Measurements from ENCODE around the gene GPC3. TPM values are rescaled to one million over a fixed set of nuclear protein-coding genes. Genes with fewer than 3 reads are reported as not detected.
A peak's percentile ranks its signal among the peaks of the same experiment; 100 is the strongest.

The GPC3 gene
- total and polyA plus RNA-seq, 2 of the 4 experiments (the other 2 are of a cell fraction): not detected

DNA sequence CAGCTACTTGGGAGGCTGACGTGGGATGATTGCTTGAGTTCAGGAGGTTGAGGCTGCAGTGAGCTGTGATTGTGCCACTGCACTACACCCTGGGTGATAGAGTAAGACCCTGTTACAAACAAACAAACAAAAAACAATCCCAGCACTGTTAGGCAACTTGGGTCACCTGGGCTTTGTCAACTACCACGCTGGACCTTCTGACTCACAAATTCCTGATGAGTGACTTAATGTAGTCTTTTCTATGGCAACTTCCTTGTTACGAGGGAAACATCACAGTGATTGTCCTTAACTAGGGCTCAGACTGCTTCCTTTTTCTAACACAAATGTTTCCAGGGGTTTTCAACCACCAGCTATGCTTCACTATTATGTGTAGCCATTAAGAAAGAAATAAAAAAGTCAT, 441.3 kb downstream of the GPC3 start:
- Histone ChIP-seq H4K8ac (ENCODE audit: low read depth in 2 of 2, low read length in 2 of 2) (no peak overlapping the region), H3K18ac (ENCODE audit: low read depth, low read length) (no peak overlapping the region), H3K27ac (ENCODE audit: insufficient read depth, low read length) (no peak overlapping the region), H3K4me1 (ENCODE audit: control insufficient read depth, insufficient read depth, low read length) (no peaks in the 10 kb centered on the region), H2BK15ac (ENCODE audit: low read depth, low read length) (no peak overlapping the region), H2AK9ac (replicated peaks; ENCODE audit: low read depth, low read length, poor library complexity) (no peak overlapping the region), H4K5ac (ENCODE audit: low read depth, low read length) (no peak overlapping the region), H3K79me1 (ENCODE audit: low read depth in 1 of 2, low read length in 2 of 2) (no peaks in the 10 kb centered on the region), H4K20me1 (ENCODE audit: insufficient read depth, low read length) (no peaks in the 10 kb centered on the region), H3K9ac (ENCODE audit: low read depth, low read length) (no peak overlapping the region), H3K27me3 (ENCODE audit: control insufficient read depth, insufficient read depth, low read length) (no peaks in the 10 kb centered on the region; the same call in 1 of the 2 replicates), H2AFZ (replicated peaks; ENCODE audit: low read length, poor library complexity) (no peak overlapping the region), H4K91ac (ENCODE audit: insufficient read depth, low read depth, low read length) (no peak overlapping the region), H2BK120ac (ENCODE audit: low read depth, low read length) (no peak overlapping the region), H3K4me3 (ENCODE audit: insufficient read depth, low read depth, low read length) (no peak overlapping the region), H3K14ac (replicated peaks; ENCODE audit: low read depth, low read length) (no peak overlapping the region), H3K36me3 (ENCODE audit: control insufficient read depth, insufficient read depth, low read length) (no peaks in the 10 kb centered on the region), H2BK5ac (ENCODE audit: low read depth, low read length, poor library complexity, severe bottlenecking) (no peak overlapping the region), H2AK5ac (ENCODE audit: low read depth, low read length) (no peak overlapping the region), H3K4ac (ENCODE audit: low read depth, low read length) (no peak overlapping the region), H3K56ac (ENCODE audit: extremely low read depth, insufficient read depth, low read length) (no peak overlapping the region), H3K4me2 (ENCODE audit: low read depth, low read length) (no peak overlapping the region), H3K9me3 (ENCODE audit: control insufficient read depth, insufficient read depth, low read length) (no peaks in the 10 kb centered on the region), H3K23ac (ENCODE audit: low read depth, low read length) (no peak overlapping the region), H2BK20ac (ENCODE audit: low read depth, low read length) (no peak overlapping the region), H3K9me1 (ENCODE audit: insufficient read depth, low read length) (no peaks in the 10 kb centered on the region)
- ChIA-PET POLR2A (ENCODE audit: unreplicated experiment) (no interaction called here), CTCF (no interaction called here)
- dilution Hi-C loops (cut with HindIII; ENCODE audit: low sequenced_read_pairs, unreplicated experiment): no loop called here
- WGBS, 2 experiments (ENCODE audit: extremely low coverage in 2 of 2, insufficient read length in 1 of 2): no CpG with 5 or more reads among the region's 3 CpGs
- intact Hi-C loops (cut with micrococcal nuclease): no loop called here
- BruUV-seq (replicated peaks): no TSS peak
- DNase-seq (peak; percentile 7), ATAC-seq (ENCODE audit: low read depth) (no peak)
- in situ Hi-C loops (cut with MboI; ENCODE audit: low sequenced_read_pairs): no loop called here
- TF ChIP-seq, protein P1, sequence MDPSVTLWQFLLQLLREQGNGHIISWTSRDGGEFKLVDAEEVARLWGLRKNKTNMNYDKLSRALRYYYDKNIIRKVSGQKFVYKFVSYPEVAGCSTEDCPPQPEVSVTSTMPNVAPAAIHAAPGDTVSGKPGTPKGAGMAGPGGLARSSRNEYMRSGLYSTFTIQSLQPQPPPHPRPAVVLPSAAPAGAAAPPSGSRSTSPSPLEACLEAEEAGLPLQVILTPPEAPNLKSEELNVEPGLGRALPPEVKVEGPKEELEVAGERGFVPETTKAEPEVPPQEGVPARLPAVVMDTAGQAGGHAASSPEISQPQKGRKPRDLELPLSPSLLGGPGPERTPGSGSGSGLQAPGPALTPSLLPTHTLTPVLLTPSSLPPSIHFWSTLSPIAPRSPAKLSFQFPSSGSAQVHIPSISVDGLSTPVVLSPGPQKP (IDR thresholded peaks at IDR 0.05; ENCODE audit: borderline replicate concordance, low read depth, low read length): no peak
- no peak for TF ChIP-seq MAFK (IDR thresholded peaks at IDR 0.05; ENCODE audit: low read depth, low read length)
- TF ChIP-seq NFE2L2 (IDR thresholded peaks at IDR 0.05; ENCODE audit: low read depth, low read length): no peak
- TF ChIP-seq CHD1 (IDR thresholded peaks at IDR 0.05; ENCODE audit: low read depth, low read length): no peak
- no peak for TF ChIP-seq MAZ (IDR thresholded peaks at IDR 0.05; ENCODE audit: borderline replicate concordance, low read depth, low read length)
- no peak for TF ChIP-seq CEBPB (IDR thresholded peaks at IDR 0.05; ENCODE audit: low read depth, low read length)
- TF ChIP-seq, protein P2, sequence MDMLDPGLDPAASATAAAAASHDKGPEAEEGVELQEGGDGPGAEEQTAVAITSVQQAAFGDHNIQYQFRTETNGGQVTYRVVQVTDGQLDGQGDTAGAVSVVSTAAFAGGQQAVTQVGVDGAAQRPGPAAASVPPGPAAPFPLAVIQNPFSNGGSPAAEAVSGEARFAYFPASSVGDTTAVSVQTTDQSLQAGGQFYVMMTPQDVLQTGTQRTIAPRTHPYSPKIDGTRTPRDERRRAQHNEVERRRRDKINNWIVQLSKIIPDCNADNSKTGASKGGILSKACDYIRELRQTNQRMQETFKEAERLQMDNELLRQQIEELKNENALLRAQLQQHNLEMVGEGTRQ (IDR thresholded peaks at IDR 0.05; ENCODE audit: low read depth, low read length): no peak
- TF ChIP-seq RCOR1 (IDR thresholded peaks at IDR 0.05; ENCODE audit: insufficient replicate concordance, low read length): no peak
- no peak for TF ChIP-seq RAD21 (IDR thresholded peaks at IDR 0.05; ENCODE audit: low read length)
- TF ChIP-seq FOS (IDR thresholded peaks at IDR 0.05; ENCODE audit: low read depth, low read length): no peak
- no peak for TF ChIP-seq SMC3 (IDR thresholded peaks at IDR 0.05; ENCODE audit: low read depth, low read length)
- TF ChIP-seq MXI1 (IDR thresholded peaks at IDR 0.05; ENCODE audit: borderline replicate concordance, low read depth, low read length): no peak
- no peak for TF ChIP-seq RFX5 (IDR thresholded peaks at IDR 0.05; ENCODE audit: low read depth, low read length)
- TF ChIP-seq BHLHE40 (IDR thresholded peaks at IDR 0.05; ENCODE audit: low read depth, low read length): no peak
- TF ChIP-seq, protein P3, sequence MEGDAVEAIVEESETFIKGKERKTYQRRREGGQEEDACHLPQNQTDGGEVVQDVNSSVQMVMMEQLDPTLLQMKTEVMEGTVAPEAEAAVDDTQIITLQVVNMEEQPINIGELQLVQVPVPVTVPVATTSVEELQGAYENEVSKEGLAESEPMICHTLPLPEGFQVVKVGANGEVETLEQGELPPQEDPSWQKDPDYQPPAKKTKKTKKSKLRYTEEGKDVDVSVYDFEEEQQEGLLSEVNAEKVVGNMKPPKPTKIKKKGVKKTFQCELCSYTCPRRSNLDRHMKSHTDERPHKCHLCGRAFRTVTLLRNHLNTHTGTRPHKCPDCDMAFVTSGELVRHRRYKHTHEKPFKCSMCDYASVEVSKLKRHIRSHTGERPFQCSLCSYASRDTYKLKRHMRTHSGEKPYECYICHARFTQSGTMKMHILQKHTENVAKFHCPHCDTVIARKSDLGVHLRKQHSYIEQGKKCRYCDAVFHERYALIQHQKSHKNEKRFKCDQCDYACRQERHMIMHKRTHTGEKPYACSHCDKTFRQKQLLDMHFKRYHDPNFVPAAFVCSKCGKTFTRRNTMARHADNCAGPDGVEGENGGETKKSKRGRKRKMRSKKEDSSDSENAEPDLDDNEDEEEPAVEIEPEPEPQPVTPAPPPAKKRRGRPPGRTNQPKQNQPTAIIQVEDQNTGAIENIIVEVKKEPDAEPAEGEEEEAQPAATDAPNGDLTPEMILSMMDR (conservative IDR thresholded peaks at IDR 0.05; ENCODE audit: low read depth, low read length): no peak
- TF ChIP-seq POLR2A (IDR thresholded peaks at IDR 0.05; ENCODE audit: low read depth, low read length): no peak

All from IMR-90 (cell line).